A673 (cell line): ENCODE results near the gene CXCR5. TPM values are rescaled to one million over a fixed set of nuclear protein-coding genes. Genes with fewer than 3 reads are reported as not detected.

ENCODE experiments used
- BruUV-seq: library from RNA; stranded (reverse); fragments of 400-500 nt; replicated peaks from 2 replicates; lab custom pipeline; 2021; lab: Mats Ljungman, UMichigan
- CTCF ChIA-PET: fragments of 300-600 bp; sonication (Branson Sonifier 250); formaldehyde crosslinking; loops from one replicate; lab custom pipeline; 2022; ENCODE audit warnings: antibody characterized with exemption; lab: Charles Lee
- POLR2A ChIA-PET: fragments of 300-600 bp; sonication (Branson Sonifier 250); formaldehyde crosslinking; loops from one replicate; lab custom pipeline; 2022; ENCODE audit warnings: antibody characterized with exemption; ENCODE audit not compliant: low non-redundant PET; lab: Charles Lee
- DNase-seq: peaks from one replicate; pipeline ENCODE4 v3.0.0-alpha.2; 2015; ENCODE audit warnings: low spot score
- H3K27ac ChIP-seq: fragments of 200-600 bp; sonication (generic); 2 replicates; pipeline ENCODE4 v1.5.1; 2016; ENCODE audit warnings: mixed run types, low read depth, mild to moderate bottlenecking, mixed read lengths, antibody characterized with exemption, low read length; ENCODE audit not compliant: poor library complexity, severe bottlenecking
- H3K27me3 ChIP-seq: fragments of 200-600 bp; sonication (generic); replicated peaks from 2 replicates; pipeline ENCODE4 v1.6.1; 2017; ENCODE audit warnings: mixed run types, low read depth, mild to moderate bottlenecking, mixed read lengths, antibody characterized with exemption, low read length; ENCODE audit not compliant: insufficient read depth, poor library complexity
- H3K36me3 ChIP-seq: fragments of 200-600 bp; sonication (generic); 2 replicates; pipeline ENCODE4 v1.6.1; 2016; ENCODE audit warnings: mixed run types, mild to moderate bottlenecking, mixed read lengths, antibody characterized with exemption, low read length; ENCODE audit not compliant: insufficient read depth, poor library complexity, severe bottlenecking
- H3K4me1 ChIP-seq: fragments of 200-600 bp; sonication (generic); 2 replicates; pipeline ENCODE4 v1.6.1; 2017; ENCODE audit warnings: mixed run types, mild to moderate bottlenecking, mixed read lengths, antibody characterized with exemption, low read length; ENCODE audit not compliant: insufficient read depth, poor library complexity, severe bottlenecking
- H3K4me3 ChIP-seq: fragments of 200-600 bp; sonication (generic); 2 replicates; pipeline ENCODE4 v1.5.1; 2016; ENCODE audit warnings: low read depth, mixed run types, mild to moderate bottlenecking, mixed read lengths, low read length; ENCODE audit not compliant: poor library complexity, severe bottlenecking
- H3K9me3 ChIP-seq: fragments of 200-600 bp; sonication (generic); 2 replicates; pipeline ENCODE4 v1.6.1; 2016; ENCODE audit warnings: mixed run types, low read depth, mild to moderate bottlenecking, mixed read lengths, antibody characterized with exemption, low read length; ENCODE audit not compliant: poor library complexity, severe bottlenecking
- CTCF ChIP-seq: fragments of 300-800, 200-600 bp; sonication (generic); conservative IDR thresholded peaks from 2 replicates; pipeline ENCODE4 v1.5.1; 2017; ENCODE audit warnings: low read depth, mild to moderate bottlenecking, antibody characterized with exemption, low read length, moderate library complexity, mixed read lengths
- EZH2 ChIP-seq: fragments of 200-600 bp; sonication (generic); IDR thresholded peaks from 2 replicates; pipeline ENCODE4 v1.6.1; 2017; ENCODE audit warnings: borderline replicate concordance, low read depth, mild to moderate bottlenecking, mixed read lengths, antibody characterized with exemption, low read length; ENCODE audit not compliant: poor library complexity, severe bottlenecking
- intact Hi-C: fragments of 100-400 bp; cut with micrococcal nuclease; formaldehyde crosslinking; loops from one replicate; pipeline ENCODE4 v1.10.0; 2022; ENCODE audit not compliant: unreplicated experiment
- total RNA-seq: library from RNA; stranded (reverse); gene quantifications from 2 replicates; pipeline ENCODE4 v1.2.3, GENCODE V29; 2021

CXCR5 gene
- total RNA-seq, 1 experiment from 2014 or later: not detected

GRCh38 chr11:118902336-118903203 is 18.9 kb downstream of the CXCR5 start:
- H3K4me3 ChIP-seq: no peak overlapping the region
- H3K9me3 ChIP-seq: no peaks in the 10 kb centered on the region
- no peak for TF ChIP-seq CTCF
- no peak for TF ChIP-seq EZH2
- peaks cover 63% of the 10 kb centered on the region for H3K36me3 ChIP-seq
- CTCF ChIA-PET: interaction anchor here (0.6 to 0.8 kb wide), 2 partner anchors 27 to 112 kb away, joined by 3 read pairs; partner anchors contain the start of gene DDX6
- H3K4me1 ChIP-seq: peaks cover 4% of the 10 kb centered on the region
- no peaks in the 10 kb centered on the region for H3K27me3 ChIP-seq
- no peak for DNase-seq
- BruUV-seq: no TSS peak
- intact Hi-C loops: loop anchor here (10.0 kb wide), 1 partner anchor 432 kb away; the partner anchor contains the start of gene RNF26
- H3K27ac ChIP-seq: no peak overlapping the region
- POLR2A ChIA-PET: no interaction called here

GRCh38 chr11:118903204-118904015 is 19.7 kb downstream of the CXCR5 start:
- no TSS peak for BruUV-seq
- TF ChIP-seq EZH2: no peak
- TF ChIP-seq CTCF: no peak
- Histone ChIP-seq H3K4me1 (peaks cover 13% of the 10 kb centered on the region), H3K9me3 (no peaks in the 10 kb centered on the region), H3K4me3 (no peak overlapping the region), H3K27me3 (no peaks in the 10 kb centered on the region), H3K36me3 (peaks cover 62% of the 10 kb centered on the region), H3K27ac (no peak overlapping the region)
- ChIA-PET CTCF (no interaction called here), POLR2A (no interaction called here)
- no peak for DNase-seq
- intact Hi-C loops: loop anchor here (10.0 kb wide), 1 partner anchor 431 kb away; the partner anchor contains the start of gene RNF26
